Central memory CD8-positive, alpha-beta T cell (primary cell): ENCODE data around the gene TMEM109.

Source experiments
- ATAC-seq: fragments of 150-1000 bp; cut with Tn5 transposase; replicated peaks from 2 replicates; pipeline ENCODE4 v1.10.0; 2022; ENCODE audit warnings: mild to moderate bottlenecking, moderate FRiP score, moderate number of reproducible peaks; ENCODE audit not compliant: poor library complexity, severe bottlenecking; ENCODE audit errors: extremely low read depth
- DNase-seq, 2 donors: peaks; one replicate each; pipeline ENCODE4 v3.0.0; 2021; ENCODE audit warnings: low spot score in 2 of 2
- H3K27ac Mint-ChIP-seq: one replicate; pipeline ENCODE4 v1.8.0; 2022; ENCODE audit warnings: low read depth, mild to moderate bottlenecking, moderate library complexity, mixed read lengths
- H3K27me3 Mint-ChIP-seq: one replicate; pipeline ENCODE4 v1.8.0; 2022; ENCODE audit warnings: mixed read lengths
- H3K36me3 Mint-ChIP-seq: one replicate; pipeline ENCODE4 v1.8.0; 2022; ENCODE audit warnings: mild to moderate bottlenecking, moderate library complexity, mixed read lengths; ENCODE audit not compliant: insufficient read depth
- H3K4me1 Mint-ChIP-seq: one replicate; pipeline ENCODE4 v1.8.0; 2022; ENCODE audit warnings: mixed read lengths
- H3K4me3 Mint-ChIP-seq: one replicate; pipeline ENCODE4 v1.8.0; 2022; ENCODE audit warnings: mild to moderate bottlenecking, moderate library complexity, mixed read lengths
- H3K9me3 Mint-ChIP-seq: one replicate; pipeline ENCODE4 v1.8.0; 2022; ENCODE audit warnings: mixed read lengths

Gene TMEM109

DNA sequence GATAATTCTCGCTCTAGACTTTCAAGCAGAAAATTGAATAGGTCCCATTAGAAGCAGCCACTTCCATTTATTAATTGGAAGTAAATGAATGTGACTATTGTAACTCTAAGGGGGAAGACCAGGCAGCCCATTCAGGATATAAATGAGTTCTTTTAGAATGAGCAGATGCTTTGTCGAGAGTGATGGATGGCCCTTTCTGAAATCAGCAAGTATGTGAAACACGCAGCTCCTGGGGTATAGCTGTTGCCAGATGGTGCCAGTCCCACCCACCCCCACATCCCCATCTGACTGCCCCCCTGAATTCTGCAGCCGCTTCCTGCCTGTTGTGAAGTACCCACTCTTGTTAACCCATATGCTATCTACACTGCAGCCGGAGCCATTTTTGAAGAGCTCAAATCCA is 34.3 kb downstream of the TMEM109 start:
- peaks cover 2% of the 10 kb centered on the region for H3K36me3 Mint-ChIP-seq
- peaks cover 51% of the 10 kb centered on the region for H3K27me3 Mint-ChIP-seq
- DNase-seq (no peak), ATAC-seq (no peak)
- H3K4me3 Mint-ChIP-seq = no peak overlapping the region
- no peaks in the 10 kb centered on the region for H3K9me3 Mint-ChIP-seq
- H3K27ac Mint-ChIP-seq = no peak overlapping the region
- H3K4me1 Mint-ChIP-seq = peaks cover 13% of the 10 kb centered on the region

DNA sequence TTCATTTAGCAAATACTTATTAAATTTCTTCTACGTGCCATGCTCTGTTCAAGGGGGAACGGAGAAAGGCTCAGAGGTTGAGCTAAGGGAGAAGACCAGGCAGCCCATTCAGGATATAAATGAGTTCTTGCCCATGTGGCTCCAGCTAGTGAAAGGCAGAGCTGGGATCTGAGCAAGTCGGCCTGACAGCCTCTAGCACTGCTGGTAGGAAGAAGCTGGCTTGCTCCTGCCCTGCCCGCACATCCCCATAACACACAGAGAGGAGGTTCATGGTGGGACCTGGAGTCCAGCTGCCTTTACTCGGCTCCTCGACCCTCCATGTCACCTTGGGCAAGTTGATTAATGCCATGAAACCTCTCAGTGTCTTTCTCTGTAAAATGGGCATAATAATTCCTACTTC is 36.1 kb downstream of the TMEM109 start:
- H3K36me3 Mint-ChIP-seq = peaks cover 2% of the 10 kb centered on the region
- no peak overlapping the region for H3K4me3 Mint-ChIP-seq
- no peaks in the 10 kb centered on the region for H3K9me3 Mint-ChIP-seq
- ATAC-seq (no peak), DNase-seq (no peak)
- H3K4me1 Mint-ChIP-seq = peaks cover 13% of the 10 kb centered on the region
- H3K27me3 Mint-ChIP-seq = peaks cover 55% of the 10 kb centered on the region
- H3K27ac Mint-ChIP-seq = no peak overlapping the region

DNA sequence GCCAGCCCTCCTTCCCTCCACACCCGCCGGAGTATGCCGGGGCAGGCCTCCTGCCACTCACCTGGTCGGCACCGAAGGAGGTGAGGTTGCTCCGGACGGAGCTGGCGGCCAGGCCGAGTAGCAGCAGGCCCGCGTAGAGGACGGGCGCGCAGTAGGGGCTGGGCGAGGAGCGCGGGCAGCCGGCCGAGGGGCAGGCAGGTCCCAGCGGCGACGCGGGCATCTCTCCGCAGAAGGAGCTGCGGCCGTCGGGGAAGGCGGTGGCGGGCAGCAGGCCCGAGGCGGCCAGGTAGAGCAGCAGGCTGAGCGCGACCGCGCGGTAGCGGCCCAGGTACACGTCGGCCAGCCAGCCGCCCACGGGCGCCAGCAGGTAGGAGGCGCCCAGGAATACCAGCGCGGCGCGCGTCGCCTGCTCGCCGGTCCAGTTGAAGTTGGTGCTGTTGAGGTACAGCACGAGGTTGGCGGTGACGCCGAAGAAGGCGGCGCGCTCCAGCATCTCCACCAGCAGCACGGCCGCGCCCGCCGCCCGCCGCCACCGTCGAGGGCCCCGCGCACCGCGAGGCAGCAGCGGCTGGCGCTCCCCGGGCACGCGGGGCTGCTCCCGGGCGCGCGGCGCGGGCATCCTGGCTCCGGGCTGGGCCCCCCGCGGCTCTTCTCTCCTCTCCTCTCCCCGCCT is 37.1 kb downstream of the TMEM109 start:
- Mint-ChIP-seq H3K36me3 (peaks cover under 1% of the 10 kb centered on the region), H3K9me3 (no peaks in the 10 kb centered on the region), H3K27me3 (peaks cover 46% of the 10 kb centered on the region), H3K27ac (no peak overlapping the region), H3K4me3 (no peak overlapping the region), H3K4me1 (peaks cover 13% of the 10 kb centered on the region)
- ATAC-seq = no peak
- no peak for DNase-seq

DNA sequence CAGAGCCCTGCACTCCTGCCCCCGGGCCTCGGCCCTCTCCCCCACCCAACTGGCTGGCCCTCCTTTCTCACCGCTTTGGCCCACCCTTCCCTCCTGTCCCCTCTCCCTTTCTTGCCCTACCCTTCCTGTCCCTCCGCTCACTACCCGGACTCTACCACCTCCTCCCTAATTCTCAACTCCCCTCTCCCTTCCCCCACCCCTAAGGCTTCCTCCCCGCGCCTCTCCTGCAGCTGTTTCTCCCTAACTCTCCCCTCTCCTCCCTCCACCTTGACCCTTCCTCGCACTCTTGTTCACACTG is 37.6 kb downstream of the TMEM109 start:
- ATAC-seq = no peak

DNA sequence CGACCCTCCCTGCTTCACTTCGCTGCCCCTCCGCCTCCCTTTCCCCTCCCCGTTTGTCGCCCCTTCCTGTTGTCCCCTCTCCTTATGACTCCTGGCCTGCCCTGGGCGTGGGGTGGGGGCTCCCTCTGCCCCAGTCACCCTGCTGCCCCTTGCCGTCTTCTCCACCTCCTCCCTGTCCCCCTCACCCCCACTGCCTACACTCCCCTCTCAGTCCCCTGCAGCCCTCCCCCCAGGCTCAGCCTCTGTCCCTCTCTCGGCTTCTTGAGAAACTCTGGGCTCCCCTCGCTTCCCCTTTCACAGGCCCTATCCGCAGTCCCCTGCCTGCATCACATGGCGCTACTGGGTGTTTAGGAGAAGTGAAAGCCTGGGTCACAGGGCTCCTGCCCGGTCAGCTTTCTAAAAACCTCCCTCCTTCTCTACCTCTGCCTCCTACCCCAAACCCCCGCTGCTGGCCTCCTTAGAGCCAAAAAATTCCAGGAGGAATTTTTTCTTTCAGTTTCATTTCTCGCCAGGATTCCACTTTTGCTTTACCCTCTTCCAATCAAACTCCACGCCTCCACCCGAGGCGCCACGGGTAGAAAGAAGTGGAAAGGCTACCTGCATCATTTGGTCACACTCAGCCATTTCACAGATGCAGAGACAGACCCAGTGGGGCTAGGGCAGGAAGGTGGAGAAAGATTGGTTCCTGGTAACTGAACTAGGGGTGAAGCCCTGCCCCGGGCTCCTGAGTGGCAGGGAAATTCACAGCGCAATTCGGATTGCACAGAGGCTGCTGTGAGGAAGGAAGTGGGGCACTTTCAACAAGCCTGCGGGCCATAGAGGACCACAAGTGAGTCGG is 38.2 kb downstream of the TMEM109 start, which contains the start of gene SLC15A3:
Gene SLC15A3, minus strand, starts transcription at position 273 of the 838 bp plus-strand sequence. CDS start 625 bp downstream, outside the sequence.
- Mint-ChIP-seq H3K4me1 (peaks cover 13% of the 10 kb centered on the region), H3K9me3 (no peaks in the 10 kb centered on the region), H3K4me3 (peak within 1 kb of the TSS; percentile 68), H3K27ac (peak within 1 kb of the TSS; percentile 6), H3K36me3 (no peaks in the 10 kb centered on the region), H3K27me3 (peaks cover 40% of the 10 kb centered on the region)
- ATAC-seq = peak; percentile 63
- DNase-seq = no peak

More for the DNA sequence above, 37.6 kb downstream of the TMEM109 start:
- Mint-ChIP-seq H3K27me3 (peaks cover 41% of the 10 kb centered on the region), H3K9me3 (no peaks in the 10 kb centered on the region), H3K4me3 (peak overlapping the region; percentile 68), H3K4me1 (peaks cover 13% of the 10 kb centered on the region), H3K27ac (no peak overlapping the region), H3K36me3 (no peaks in the 10 kb centered on the region)
- no peak for DNase-seq

DNA sequence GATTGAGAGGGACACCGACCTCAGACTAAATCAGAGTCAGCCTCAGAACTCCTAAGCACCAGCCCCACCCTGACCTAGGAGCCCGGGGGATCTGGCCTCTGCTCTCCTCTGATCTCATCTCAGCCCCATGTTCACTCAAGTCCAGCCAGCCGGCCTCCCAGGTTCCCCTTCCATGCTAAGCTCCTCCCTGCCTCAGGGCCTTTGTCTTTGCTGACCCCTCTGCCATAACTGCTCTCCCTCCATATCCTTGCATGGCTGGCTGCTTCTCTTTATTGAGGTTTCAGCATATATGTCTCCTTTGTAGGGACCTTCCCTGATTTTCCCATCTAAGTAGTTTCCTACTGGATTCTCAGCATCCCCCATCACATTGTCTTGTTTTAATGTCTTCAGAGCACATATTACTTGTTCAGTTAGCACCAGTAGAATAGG is 38.8 kb downstream of the TMEM109 start:
- Mint-ChIP-seq H3K27ac (peak overlapping the region; percentile 6), H3K9me3 (no peaks in the 10 kb centered on the region), H3K4me3 (peak overlapping the region; percentile 68), H3K36me3 (no peaks in the 10 kb centered on the region), H3K4me1 (peaks cover 13% of the 10 kb centered on the region), H3K27me3 (peaks cover 46% of the 10 kb centered on the region)
- no peak for ATAC-seq
- no peak for DNase-seq

DNA sequence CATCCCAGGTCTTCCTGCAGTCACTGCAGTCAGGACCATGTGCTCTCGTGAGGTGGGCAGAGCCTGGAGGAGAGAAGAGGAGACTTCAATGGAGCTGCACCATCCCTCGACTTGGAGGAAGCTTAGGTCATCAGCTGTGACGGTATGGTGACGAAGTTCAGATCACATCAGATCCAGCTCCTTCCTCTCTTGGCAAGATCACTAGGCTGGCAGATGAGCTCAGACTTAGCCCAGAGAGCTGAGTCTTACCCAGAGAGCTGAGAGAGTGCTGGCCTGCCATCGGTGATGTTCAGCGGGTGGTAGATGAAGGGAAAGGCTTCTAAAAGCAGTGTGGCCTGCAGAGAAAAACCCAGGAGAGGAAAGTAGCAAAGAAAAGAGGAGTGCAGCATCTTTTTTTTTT is 39.8 kb downstream of the TMEM109 start:
- Mint-ChIP-seq H3K36me3 (no peaks in the 10 kb centered on the region), H3K27ac (no peak overlapping the region), H3K4me3 (no peak overlapping the region), H3K27me3 (peaks cover 48% of the 10 kb centered on the region), H3K4me1 (peaks cover 13% of the 10 kb centered on the region), H3K9me3 (no peaks in the 10 kb centered on the region)
- ATAC-seq (no peak), DNase-seq (no peak)

DNA sequence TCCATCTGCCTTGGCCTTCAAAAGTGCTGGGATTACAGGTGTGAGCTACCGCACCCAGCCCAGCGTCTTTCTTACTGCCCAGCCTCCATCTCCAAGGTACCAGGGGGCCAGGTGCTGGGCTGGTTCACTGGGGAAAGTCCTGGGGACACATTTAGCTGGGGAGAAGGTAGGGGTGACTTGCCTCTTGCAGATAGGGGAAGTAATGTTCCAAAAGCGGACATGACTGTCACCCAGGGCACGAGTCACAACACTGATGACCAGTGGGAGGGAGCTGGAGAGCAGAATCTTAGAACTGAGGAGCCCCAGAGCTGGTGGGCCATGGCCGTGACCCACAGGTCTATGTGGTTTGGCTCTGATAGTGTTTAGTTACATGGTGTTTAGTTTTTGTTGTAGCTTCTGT is 40.5 kb downstream of the TMEM109 start:
- Mint-ChIP-seq H3K36me3 (no peaks in the 10 kb centered on the region), H3K4me3 (no peak overlapping the region), H3K27ac (no peak overlapping the region), H3K9me3 (no peaks in the 10 kb centered on the region), H3K4me1 (peaks cover 13% of the 10 kb centered on the region), H3K27me3 (peaks cover 45% of the 10 kb centered on the region)
- DNase-seq = no peak
- no peak for ATAC-seq

DNA sequence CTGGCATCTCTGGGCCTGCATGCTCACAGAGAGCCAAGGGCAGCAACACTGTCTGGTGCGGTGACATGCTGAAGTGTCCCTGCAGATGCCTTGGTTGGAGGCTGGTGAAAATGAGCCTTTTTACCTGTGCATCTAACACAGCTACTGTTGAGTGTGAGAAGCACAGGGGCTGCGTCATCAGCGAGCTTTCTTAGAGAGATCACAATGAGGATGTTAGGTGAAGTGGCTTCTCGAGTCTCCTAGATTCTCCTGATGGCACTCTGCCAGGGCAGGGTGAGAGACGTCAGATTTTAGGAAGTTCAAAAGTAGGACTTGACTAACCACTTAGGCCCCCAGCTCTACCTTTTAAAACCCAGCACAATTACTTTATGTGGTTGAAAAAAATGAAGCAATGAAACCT is 41.6 kb downstream of the TMEM109 start:
- H3K36me3 Mint-ChIP-seq = no peaks in the 10 kb centered on the region
- no peak overlapping the region for H3K4me3 Mint-ChIP-seq

DNA sequence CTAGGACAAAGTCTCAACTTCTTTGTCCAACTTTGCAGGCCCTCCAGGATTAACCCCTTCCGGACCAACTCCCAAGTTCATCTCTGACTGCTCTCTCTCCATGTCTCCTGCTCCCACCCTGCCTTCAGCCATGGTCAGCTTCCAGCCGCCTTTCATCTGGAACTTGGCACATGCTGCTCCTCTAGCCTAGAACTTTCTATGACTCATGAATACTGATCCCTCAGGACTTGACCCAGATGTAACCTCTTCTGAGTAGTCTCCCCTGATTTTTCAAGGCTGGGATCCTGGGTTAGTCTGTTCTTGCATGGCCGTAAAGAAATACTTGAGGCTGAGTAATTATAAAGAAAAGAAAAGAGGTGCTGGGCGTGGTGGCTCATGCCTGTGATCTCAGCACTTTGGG is 43.2 kb downstream of the TMEM109 start:
- Mint-ChIP-seq H3K9me3 (no peaks in the 10 kb centered on the region), H3K36me3 (no peaks in the 10 kb centered on the region), H3K27ac (no peak overlapping the region), H3K4me3 (no peak overlapping the region), H3K4me1 (peaks cover 8% of the 10 kb centered on the region), H3K27me3 (peaks cover 58% of the 10 kb centered on the region)
- DNase-seq (no peak), ATAC-seq (no peak)

More for the DNA sequence above, 41.6 kb downstream of the TMEM109 start:
- Mint-ChIP-seq H3K27ac (no peak overlapping the region), H3K27me3 (peaks cover 56% of the 10 kb centered on the region), H3K4me1 (peaks cover 13% of the 10 kb centered on the region), H3K9me3 (no peaks in the 10 kb centered on the region)
- DNase-seq (no peak), ATAC-seq (no peak)

DNA sequence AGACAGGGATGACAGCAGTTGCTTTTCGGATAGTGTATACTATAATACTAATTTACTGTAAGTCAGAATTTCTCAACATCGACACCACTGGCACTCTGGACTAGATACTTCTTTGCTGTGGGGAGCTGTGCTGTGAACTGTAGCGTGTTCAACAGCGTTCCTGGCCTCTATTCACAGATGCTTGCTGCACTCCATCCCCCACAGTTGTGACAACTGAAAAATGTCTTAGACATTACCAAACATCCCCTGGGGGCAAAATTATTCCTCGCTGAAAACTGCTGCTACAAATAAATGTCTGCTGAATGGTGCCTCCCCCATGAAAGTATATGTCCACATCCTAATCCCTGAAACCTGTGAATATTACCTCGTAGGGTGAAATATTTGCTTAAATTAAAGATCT is 45.5 kb downstream of the TMEM109 start:
- no peak for DNase-seq
- no peak for ATAC-seq

DNA sequence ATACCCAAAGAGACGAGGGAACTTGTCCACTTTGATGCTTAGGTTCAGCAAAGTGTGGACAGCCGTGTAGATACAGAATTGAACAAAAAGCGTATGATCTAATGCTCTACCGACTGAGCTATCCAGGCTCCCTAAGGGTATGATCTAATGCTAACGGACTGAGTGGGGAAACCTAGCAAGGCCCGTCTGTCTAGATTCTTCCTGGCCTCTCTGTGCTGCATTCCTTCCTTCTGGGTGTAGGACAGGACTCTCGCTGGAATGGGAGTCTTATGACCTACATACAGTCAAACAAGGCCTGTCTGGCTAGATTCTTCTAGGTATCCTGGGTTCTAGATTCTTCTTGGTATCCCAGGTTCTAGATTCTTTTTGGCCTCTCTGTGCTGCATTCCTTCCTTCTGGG is 46.4 kb downstream of the TMEM109 start:
- ATAC-seq = no peak
- Mint-ChIP-seq H3K36me3 (no peaks in the 10 kb centered on the region), H3K9me3 (no peaks in the 10 kb centered on the region), H3K4me1 (no peaks in the 10 kb centered on the region), H3K27me3 (peaks cover 36% of the 10 kb centered on the region), H3K4me3 (no peak overlapping the region), H3K27ac (no peak overlapping the region)
- no peak for DNase-seq

More for the DNA sequence above, 45.5 kb downstream of the TMEM109 start:
- Mint-ChIP-seq H3K27me3 (peaks cover 36% of the 10 kb centered on the region), H3K27ac (no peak overlapping the region), H3K36me3 (no peaks in the 10 kb centered on the region), H3K9me3 (no peaks in the 10 kb centered on the region), H3K4me3 (no peak overlapping the region), H3K4me1 (no peaks in the 10 kb centered on the region)

DNA sequence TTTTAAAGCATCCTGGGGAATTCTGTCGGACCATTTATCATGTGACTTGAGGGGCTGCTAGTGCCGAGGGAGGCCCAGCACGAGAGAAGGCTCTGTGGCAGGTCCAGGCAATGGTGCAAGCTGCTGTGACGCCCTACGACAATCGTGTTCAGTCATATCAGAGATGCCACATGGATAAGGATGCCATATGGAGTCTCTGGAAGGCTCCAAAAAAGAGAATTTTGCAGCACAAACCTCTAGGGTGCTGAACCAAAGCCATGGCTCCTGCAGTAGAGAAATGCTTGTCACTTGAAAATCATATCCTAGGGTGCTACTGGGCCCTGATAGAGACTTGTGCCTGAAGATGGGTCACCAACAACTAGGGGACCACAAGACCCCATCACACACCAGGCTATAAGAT is 50.8 kb downstream of the TMEM109 start:
- Mint-ChIP-seq H3K27me3 (peaks cover 17% of the 10 kb centered on the region), H3K36me3 (no peaks in the 10 kb centered on the region), H3K4me1 (no peaks in the 10 kb centered on the region), H3K27ac (no peak overlapping the region), H3K9me3 (no peaks in the 10 kb centered on the region), H3K4me3 (no peak overlapping the region)
- ATAC-seq = no peak
- no peak for DNase-seq
